HG03439 (cell line): ENCODE results near the gene GRPR.

Experiments used
- ATAC-seq: cut with Tn5 transposase; IDR thresholded peaks from one replicate; pipeline ENCODE4 v1.9.1; 2021; ENCODE audit warnings: mild to moderate bottlenecking, moderate library complexity; ENCODE audit not compliant: unreplicated experiment

GRPR gene

DNA sequence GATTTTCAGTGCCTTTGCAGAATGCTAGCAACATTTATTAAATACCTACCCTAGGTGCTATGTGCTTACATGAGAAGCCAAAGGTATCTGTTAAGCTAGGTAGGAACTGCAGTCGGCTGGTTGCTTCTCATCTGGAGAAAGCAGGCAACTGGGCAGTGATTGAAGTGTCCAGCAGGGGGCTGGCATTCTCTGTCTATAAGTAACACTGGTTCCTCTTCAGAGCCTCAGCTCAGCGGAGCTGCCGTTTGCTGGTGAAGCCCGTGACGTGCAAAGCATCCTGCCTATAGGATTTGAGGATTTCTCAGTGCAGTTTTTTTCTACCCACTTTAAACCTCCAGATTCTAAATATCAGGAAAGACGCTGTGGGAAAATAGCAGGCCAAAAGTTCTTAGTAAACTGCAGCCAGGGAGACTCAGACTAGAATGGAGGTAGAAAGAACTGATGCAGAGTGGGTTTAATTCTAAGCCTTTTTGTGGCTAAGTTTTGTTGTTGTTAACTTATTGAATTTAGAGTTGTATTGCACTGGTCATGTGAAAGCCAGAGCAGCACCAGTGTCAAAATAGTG, at the start of gene GRPR:
TSS of gene GRPR (plus strand) at position 344 of the 565 bp plus-strand sequence. CDS start 389 bp downstream, outside the sequence.
- peak; percentile 47 for ATAC-seq

DNA sequence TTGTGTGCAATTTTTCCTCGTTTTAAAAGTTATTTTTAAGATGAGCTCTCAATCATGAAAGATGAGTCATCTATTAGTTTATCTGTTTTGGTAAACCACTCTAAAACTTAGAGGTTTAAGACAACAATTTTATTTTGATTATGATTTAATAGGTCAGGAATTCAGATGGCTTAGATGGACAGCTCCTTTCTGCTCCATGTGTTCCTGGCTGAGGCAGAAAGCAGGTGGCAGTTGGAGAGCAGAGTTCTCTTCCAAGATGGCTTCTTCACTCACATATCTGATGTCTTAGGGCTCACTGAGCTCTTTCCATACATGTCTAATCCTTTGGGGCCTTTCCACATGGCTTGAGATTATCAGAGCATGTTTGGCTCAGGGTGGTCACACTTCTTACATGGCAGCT, 48.3 kb upstream of the GRPR start:
- no peak for ATAC-seq

DNA sequence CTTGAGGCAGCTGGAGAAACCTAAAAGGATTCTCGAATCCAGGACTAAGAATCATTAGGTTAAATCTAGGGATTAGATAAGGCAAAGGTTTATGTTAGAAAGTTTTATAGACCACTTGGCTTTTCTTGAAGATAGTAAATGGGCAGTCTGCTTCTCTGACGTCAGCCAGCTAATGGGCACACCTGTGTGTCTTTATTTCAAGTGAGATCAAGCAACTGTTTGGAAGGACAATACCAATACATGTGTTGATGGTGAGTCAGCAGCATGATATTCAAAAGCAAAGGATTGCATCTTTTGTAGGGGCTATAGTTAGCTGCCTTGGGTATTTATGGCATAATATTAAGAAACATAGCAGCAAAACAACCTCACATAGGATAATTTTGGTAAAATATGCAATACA, 46.5 kb upstream of the GRPR start:
- ATAC-seq = no peak

DNA sequence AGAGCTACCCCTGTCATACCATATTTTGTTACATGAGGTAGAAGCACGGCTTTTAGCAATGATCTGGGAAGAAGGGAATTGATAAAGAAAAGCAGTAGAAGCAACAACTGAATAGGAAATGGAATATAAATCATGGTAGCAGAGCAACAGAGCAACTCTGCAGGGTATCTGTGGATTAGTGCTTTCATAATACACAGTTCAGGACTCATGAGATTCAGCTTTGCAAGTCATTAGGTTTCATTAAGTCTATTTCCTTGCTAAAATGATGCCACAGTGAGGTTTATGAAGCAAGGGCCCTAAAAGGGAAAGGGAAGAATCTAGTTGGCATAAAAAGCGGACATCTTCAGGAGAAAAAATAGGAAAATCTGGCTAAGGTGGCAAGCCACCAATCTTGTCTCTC, 45.6 kb upstream of the GRPR start:
- ATAC-seq = no peak

DNA sequence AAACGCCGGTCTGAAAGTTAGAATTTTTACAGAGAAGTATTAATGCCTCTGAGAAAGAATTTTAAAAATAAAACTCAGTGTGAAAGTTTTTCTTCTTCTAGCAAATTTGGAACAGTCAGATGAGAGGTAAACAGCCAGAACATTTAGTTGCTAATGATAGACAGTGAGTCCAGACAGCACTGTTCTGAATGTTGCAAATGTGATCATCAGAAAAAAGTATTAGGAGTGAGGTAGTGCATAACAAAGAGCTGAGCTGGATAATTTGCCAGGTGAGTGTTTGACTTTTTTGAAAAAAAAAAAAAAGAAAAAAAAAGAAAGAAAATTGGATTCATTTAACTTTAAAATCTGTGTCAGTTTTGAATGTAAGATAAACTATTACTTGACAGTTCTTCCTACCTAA, 42.0 kb upstream of the GRPR start:
- no peak for ATAC-seq

DNA sequence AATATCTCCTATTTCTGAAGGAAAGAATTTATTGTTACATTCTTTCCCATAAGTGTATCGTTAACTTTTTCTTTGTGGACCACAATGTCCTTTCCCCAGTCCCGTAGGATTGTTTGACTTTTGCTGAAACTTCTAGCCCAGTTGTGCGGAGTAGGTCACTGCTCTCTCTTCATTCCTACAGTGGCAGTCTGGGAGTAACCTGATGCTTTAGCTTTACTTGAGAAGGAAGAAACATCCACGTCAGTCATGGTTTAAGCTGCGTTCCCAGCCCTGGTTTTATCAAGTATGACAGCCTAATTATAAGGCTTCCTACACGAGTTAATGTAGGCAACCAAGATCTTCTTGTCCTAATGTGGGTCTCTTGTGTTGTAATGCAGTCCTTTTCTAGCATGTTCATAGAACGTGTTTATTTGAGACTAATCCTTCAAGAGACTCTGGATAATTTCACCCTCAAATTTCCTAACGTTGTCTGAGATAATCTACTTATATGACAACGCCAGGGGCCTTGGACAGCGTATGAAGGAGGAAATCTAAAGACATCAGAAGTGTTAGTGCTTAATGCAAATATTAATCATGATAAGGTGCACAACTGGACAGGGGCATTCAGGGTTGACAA, 40.8 kb upstream of the GRPR start:
- ATAC-seq = no peak

DNA sequence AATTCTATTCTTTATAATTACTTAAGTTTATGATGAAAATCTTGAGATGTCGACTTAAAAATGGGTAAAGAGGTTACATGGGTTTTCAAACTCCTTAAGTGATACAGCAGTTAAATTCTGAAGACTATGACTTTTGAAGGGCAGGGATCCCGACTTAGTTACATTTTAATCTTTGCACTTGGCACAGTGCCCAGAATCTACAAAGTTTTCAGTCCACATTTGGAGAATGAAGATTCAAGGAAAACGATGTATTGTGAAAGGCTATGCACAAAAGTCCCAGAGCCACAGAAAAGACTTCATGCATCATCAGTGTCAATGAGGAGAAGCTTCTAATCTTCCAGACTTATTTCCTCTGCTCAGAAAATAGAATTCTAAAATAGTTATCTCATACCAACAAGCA, 36.3 kb upstream of the GRPR start:
- ATAC-seq = no peak

DNA sequence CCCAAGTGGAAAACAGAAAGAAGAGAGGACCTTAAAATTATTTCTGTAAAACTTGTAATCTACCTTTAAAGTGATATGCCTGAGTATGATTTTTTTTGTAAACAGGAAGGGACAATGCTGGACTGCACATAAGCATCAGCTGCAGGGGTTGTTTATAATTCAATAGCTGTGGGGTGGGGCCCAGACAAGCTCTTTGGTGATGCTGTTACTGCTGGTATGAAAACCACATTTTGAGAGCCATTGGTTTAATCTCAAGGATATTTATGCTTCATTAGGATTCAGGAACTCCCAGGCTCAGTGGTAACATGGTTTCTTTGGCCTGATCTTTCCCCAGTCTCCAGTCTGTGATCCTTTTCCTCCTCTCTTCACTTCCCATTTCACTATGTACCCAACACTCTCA, 34.3 kb upstream of the GRPR start:
- ATAC-seq = no peak

DNA sequence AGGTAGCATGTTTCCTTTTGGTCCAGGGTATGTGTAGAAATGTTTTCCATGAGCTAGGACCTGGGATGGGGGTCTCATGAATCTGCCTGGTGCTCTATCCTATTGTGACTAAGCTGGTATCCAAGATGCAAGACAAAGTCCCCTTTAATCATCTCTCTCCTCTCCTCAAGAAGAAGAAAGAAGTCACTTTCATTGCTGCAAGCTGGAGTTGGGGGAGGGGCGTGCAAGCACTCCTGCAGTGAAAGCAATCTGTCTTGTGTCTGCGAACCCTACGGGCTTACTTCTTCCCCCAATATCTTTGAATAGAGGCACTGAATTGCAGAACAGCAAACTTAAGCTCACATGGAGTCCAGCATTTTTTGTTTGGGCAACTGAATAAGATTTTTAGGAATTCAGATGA, 27.2 kb upstream of the GRPR start:
- ATAC-seq = no peak

DNA sequence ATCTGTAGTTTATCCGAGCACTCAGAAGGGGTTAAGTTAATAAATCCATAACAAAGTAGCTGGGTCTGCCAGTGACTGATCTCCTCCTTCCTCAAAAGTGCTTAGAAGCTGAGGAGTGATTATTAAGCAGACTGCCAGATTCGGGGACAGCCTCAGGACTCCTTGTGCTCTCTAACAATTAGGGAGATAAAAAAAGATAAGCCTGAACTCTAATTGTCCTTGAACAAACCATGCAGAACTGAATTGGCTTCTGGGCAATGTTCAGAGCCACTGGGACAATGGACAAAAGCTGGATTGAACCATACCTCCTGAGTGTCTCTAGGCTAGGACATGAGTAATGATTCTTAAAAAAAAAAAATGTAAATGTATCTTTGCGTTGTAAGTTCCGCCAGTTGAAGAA, 22.7 kb upstream of the GRPR start:
- no peak for ATAC-seq

DNA sequence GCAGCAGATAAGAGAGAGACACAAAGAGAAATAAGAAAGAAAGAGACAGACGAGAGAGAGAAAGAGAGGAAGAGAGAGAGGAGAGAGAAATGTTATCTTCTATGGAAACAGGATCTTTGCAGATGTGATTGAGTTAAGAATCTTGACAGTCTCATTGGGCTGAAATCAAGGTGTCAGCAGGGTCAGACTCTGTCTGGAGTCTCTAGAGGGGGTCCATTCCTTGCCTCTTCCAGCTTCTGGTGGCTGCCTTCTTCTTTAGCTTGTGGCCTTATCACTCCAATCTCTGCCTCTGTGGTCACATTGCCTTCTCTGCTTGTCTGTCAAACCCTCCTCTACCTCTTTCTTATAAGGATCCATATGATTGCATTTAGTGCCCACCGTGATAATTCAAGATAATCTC, 21.8 kb upstream of the GRPR start:
- ATAC-seq = no peak

DNA sequence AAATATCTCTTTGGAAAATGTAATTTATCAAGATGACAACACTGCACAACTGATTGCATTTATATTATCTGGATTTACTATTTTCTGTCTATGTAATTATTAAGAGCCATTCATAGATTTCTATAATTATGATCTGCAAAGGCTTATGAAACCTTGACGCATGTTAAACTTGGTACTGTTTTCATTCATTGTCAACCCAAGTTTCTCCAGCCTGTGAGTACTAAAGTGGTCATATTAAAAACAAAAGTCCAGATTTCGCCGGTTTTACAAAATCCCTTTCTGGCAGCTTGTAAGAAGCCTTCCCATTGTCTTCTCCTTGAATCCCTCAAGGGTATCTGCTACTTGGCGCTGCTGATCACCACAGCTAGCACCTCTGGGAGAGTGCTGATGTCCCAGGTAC, 19.7 kb upstream of the GRPR start:
- no peak for ATAC-seq

DNA sequence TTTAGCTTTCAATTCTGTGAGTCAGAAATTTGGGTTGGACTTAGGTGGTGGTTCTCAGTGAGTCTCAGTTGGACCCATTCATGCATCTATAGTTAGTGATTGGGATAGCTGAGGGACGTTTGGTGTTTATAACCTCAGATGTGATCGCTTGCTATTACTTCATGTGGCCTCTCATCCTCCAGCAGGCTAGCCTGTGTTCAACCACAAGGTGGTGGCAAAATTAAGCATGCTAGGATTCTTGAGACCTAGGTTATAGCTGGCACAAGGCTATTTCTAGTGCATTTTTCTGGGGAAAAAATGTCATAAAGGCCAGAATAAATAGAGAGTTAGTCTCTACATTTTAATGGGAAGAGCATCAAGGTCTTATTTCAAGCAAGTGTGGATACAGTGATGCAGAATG, 10.9 kb upstream of the GRPR start:
- no peak for ATAC-seq

DNA sequence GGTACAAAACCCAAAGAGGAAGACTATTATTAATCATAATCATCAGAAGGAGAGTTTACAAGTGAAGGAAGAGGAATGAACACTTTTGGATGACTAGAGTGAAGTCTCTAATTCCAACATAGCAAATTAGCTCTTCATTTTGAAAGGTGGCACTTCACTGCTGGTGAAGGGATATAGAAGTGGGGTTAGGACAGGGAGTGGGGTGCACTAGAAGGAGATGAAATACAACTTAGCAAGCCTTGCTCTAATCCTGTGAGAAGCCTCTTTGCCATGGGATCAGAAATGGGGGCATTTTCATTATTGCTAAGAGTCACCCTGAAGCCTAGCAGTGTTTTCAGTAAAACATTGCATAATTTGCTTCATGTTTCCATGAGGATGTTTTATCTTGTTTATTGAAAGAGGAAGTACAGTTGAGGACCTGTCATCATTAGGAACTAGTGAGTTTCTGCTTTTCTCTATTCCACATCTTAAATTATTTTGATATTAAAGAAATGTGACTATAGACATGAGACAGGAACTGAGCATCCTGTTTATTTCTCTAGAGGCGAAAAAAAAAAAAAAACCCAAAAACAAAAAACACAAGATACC, 9.3 kb upstream of the GRPR start:
- ATAC-seq = no peak

DNA sequence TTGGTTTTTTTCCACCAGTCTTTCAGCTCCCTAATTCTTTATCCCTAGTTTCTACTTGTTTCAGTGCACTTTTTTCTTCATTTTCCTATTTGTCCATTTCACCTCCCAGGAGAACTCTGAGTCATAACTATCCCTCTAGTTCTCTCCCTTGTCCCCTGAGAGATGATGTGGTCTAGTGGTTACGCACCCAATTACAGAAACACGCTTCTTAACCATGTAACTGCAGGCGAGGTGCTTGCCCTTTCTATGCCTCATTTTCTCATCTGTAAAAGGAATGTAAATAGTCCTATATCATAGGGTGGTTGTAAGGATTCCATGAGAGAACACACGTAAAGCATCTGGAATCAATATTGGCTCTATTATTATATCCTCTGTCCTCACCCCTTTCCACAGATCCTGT, 8.8 kb upstream of the GRPR start:
- no peak for ATAC-seq

DNA sequence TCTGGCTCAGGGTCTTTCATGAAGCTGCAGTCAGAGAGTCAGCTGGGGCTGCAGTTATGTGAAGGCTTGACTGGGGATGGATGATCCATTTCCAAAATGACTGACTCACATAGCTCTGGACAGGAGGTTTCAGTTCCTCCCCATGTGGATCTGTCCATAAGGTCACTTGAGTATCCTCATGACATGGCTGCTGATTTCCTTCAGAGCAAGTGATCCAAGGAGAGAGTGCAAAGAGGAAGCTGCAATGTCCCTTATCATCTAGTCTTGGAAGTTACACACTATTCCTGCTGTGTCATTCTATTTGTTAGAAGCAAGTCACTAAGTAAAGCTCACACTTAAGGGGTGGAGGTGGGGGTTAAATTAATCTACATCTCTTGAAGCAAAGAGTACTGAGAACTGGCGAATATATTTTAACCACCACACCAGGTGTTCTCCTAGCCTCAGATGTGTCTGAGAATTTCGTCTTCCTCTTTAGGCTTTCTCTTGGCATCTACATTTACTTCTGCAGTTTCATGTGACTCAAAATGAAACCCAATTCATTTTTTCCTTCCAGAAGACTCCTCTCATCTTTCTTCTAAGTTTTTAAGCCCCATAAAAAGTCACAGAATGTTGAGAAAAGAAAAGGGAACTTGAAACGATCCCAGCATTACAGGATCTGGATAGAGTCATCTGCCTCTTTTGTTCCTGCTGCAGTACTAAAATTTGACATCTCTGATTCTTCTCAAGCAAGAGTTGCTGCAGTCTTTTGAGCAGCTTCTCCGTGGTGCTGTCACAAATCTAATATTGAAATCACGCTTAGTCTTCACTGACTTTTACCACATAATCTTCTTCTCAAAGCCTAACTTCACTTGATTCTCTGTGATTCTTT, 3.8 kb upstream of the GRPR start:
- peak; percentile 92 for ATAC-seq

DNA sequence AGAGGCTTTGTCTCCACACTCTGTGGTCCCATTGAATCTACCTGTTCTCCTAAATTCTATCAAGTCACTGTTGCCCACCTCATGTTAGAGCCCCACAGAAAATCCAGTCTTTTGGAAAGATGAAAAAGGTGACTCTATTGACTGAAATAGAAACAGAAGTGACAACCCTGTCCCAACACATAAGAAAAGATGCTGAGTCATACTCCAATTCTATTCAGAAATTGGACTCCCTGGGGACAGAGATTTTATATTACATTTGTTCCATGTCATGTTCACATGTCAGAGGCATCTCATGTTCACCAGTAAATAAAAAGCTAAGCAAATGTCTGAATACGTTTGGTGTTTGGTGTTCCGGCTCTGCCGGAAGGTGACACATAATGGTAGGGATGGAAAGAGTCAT, 2.9 kb upstream of the GRPR start:
- ATAC-seq = no peak

DNA sequence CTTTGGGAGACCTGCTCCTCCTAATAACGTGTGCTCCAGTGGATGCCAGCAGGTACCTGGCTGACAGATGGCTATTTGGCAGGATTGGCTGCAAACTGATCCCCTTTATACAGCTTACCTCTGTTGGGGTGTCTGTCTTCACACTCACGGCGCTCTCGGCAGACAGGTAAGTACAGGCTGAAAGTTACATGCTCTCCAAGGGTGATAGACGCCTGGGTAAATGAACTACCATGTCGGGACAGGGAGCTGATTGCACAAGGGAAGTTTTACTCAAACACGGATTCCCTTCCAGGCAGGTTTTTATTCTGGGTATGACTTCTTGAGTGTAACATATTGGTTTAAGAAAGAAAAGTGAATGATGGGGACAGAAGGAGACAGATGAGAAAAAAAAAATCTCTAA, 836 bp downstream of the GRPR start:
- no peak for ATAC-seq

DNA sequence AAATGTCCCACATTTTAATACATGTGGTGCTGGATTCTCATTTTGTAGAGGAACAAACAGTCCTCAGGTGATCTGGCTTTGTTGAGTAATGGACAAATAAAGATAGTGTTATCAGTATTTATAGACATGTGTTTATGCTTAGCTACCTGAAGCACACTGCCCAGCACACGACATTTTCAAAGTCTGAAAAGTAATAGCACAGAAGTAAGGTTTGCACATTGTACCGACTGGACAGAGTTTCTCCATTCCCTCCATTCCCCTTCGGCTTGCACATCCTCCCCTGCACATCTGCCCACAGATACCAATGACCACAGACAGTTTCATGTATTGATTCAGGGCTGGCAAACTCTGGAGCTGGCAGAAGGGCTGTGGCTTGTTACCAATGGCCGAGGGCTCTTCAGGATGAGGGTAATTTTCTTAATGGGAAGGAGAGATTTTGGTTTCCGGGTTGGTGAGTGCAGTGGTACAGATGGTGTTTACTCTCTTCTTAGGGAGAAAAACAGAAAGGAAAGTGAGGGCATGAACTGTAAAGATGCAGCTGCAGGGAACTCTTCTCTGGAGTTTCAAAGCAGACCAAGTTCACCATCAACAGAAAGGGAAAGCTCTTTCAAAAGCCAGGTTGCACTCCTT, 2.3 kb downstream of the GRPR start:
- ATAC-seq = no peak

DNA sequence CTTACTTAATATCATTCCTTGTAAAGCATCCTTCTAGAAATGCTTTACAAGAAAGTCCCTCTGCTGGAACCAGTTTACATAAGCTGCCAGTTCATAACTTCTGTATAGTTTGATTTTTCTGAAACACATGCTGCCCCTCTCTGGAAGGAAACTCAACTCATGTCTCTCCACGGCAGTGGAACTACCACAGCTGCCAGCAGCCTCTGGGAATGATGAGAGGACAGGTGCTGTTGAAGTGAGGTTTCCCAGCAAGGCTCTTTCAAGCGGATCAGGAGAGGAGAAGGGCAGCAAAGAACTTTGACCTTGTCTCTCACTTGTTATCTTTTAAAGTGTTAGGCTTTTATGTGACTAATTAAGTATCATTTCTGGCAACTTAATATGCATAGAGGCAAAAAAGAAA, 7.3 kb downstream of the GRPR start:
- no peak for ATAC-seq

DNA sequence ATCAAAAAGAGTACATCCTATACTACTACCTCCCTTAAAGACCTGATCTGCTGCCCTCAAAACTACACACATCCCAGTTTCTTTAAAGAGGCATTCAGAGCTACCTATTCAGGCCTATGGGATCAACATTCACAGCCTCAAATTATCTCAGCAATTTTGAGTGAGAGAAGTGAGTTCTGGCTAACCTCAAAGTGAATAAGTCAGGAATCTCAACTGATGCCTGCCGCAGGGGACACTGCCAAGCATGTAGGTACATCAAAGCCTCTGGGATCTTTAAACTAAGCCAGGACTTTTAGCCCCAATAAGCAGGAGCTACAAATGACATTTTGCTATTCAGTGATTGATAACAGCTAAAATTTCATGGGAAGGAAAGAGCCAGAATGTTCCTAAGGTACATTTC, 11.6 kb downstream of the GRPR start:
- no peak for ATAC-seq
